Measurements from ENCODE around the gene RASSF3.
"Not testable (repeated sequence)": the region's sequence is repeated elsewhere in the genome, so short reads cannot be mapped to it uniquely, and the experiment has no call there.

Gene RASSF3

GRCh38 chr12:64634508-64635092 lies 24.3 kb downstream of the RASSF3 start:
- FAIRE-seq: no peak

DNA sequence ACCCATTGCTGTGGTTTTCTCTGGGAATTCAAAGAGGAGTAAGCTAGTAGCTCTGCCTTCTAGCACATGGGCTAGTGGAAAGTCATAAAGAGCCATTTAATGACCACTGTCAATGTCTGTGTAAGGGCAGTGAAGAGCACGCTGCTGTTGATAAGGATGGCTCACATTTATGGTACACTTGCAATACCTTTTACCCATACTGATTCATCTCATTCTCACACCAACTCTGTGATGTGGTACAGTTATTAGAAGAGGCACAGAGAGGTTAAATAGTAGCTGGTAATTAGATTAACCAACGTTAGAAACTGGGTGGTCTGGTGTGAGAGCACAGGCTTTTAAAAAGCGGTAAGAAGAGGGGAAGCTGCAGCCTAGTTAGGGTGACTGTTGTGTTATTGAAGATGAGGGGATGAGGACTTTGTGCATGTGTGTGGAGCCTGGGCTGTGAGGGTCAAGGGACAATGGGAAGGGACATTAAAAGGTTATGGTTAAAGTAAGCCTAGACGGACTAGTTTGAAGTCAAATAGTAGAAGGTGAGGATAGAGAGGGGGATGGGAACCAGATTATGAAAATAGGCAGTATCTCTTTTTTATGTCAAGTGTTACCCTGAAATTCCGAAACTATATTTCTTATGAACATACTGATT lies 25.2 kb downstream of the RASSF3 start:
- FAIRE-seq: no peak

GRCh38 chr12:64636856-64637255 lies 26.6 kb downstream of the RASSF3 start:
- peak; percentile 53 for FAIRE-seq

- no peak for FAIRE-seq
Measured at GRCh38 chr12:64639466-64639865, 29.2 kb downstream of the RASSF3 start.

- no peak for FAIRE-seq
Measured at GRCh38 chr12:64646318-64646717, 36.0 kb downstream of the RASSF3 start.

DNA sequence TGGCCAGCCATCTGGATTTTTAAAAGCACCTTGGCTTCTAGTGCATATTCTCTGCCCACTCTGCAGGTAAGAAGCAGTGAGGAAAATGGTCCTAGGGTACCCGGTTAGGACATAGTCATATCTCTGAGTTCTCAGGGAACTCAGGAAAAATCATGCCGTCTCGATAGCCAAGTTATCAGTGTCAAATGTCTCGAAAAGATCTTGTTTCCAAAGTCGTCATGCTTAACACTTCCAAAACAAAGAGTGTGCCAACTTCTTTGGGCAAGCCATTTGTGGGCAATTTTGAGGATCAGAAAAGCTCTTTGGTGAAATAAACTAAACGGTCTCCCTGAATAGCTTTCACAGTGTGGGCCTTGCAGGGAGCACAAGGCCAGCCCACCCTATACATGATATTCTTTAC lies 39.2 kb downstream of the RASSF3 start:
- FAIRE-seq: no peak

DNA sequence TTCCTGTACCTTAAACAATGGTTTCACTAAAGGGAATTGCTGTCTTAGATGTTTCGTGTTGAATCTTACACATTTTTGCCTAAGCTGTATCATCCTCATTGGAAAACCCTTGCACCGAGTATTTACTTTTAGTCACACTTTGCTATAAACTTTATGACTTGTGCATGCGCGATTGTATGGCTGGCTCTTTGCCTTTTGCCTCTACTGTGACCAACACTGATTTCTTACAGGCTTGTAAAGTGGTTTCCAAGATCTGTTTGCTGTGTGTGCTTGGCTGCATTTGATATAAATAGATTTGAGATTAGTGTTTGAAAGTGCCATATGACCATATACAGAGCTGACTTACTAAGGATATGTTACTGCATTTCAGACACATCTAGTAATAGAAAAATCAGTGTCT lies 40.5 kb downstream of the RASSF3 start:
- no peak for FAIRE-seq

- no peak for FAIRE-seq
Measured at GRCh38 chr12:64652346-64652745, 42.1 kb downstream of the RASSF3 start.

- FAIRE-seq: no peak
Measured at GRCh38 chr12:64653123-64653522, 42.8 kb downstream of the RASSF3 start.

- FAIRE-seq: not testable (repeated sequence)
Measured at GRCh38 chr12:64653907-64654306, 43.6 kb downstream of the RASSF3 start.

GRCh38 chr12:64655141-64655540 lies 44.8 kb downstream of the RASSF3 start:
- FAIRE-seq: no peak

- FAIRE-seq: no peak
Measured at GRCh38 chr12:64656429-64656828, 46.1 kb downstream of the RASSF3 start.

DNA sequence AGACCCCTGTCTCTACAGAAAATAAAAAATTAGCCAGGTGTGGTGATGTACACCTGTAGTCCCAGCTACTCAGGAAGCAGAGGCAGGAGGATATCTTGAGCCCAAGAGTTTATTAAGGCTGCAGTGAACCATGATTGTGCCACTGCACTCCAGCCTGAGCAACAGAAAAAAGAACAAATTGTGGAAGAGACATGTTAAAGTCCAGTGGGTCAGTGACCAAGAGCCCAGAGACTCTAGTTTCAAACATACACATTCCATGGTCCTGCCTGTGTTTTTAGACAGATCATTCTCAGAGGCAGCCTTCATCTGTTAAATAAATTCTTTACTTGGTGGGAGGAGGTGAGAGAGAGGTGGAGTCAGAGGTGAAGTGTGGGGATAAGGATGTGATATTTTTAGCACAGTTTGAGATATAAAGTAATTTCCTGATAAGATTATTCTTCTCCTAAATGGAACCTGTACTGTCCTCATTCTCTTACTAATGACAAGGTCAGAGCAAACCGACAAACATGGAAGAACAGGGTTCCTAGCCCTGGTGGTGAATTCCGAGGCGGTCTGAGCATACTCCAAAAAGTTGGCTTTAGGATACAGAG lies 48.7 kb downstream of the RASSF3 start:
- no peak for FAIRE-seq

DNA sequence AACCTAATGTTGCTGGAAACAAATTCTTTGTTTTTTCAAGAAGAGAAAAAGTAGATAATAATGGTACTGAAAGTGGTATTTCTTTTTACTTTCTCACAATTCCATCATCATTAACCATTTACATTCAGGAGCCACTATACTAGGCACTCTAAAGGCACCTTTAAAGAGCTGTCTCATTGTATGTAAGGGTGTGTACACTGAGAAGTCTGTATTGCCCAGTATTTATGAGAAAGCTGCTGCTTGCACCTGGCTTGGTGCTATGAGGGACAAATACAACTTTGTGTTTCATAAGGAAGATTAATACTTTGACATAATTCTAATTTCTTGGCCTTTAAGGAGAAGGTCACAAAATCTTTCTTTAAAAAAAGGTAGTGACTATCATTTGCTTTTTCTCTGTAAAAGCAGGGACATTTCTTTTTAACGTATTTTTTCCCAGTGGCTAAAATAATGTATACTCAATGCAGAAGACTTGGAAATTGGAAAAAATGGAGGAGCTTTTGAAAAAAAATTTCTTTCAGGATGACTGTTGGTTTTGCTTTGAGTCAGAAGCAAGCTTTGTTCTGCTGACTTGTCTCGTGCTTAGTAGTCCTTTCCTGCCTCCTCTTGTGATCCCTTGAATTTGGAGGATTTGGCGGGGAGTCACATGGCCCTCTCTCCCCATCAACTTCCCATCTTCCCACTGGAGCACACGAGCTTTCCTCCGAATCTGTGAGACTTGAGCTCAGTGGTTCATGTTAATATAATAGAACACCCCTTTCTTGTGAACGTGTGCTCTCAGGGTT lies 50.1 kb downstream of the RASSF3 start:
- FAIRE-seq: no peak

DNA sequence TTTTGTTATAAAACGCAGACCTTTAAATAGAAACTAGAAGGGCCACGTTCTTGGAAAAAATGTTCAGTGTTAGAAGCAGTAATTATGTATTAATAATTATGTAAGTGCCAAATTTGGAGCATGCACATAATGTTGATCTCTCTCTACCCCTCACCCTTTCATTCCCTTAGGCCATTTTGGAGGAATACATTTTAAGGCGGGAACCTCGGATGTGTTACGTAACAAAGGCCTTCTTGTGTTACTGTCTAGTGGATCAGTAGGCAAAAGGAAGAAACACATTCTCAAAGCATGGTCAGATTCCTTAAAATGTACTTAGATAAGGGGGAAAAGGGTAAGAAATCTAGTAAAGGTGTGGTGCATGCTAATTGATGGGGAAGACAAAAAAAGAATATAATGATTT lies 52.7 kb downstream of the RASSF3 start:
- FAIRE-seq: no peak

- FAIRE-seq: no peak
Measured at GRCh38 chr12:64665514-64665913, 55.2 kb downstream of the RASSF3 start.

GRCh38 chr12:64666054-64666914 lies 56.0 kb downstream of the RASSF3 start:
- no peak for FAIRE-seq

GRCh38 chr12:64667793-64668192 lies 57.5 kb downstream of the RASSF3 start:
- FAIRE-seq: no peak

DNA sequence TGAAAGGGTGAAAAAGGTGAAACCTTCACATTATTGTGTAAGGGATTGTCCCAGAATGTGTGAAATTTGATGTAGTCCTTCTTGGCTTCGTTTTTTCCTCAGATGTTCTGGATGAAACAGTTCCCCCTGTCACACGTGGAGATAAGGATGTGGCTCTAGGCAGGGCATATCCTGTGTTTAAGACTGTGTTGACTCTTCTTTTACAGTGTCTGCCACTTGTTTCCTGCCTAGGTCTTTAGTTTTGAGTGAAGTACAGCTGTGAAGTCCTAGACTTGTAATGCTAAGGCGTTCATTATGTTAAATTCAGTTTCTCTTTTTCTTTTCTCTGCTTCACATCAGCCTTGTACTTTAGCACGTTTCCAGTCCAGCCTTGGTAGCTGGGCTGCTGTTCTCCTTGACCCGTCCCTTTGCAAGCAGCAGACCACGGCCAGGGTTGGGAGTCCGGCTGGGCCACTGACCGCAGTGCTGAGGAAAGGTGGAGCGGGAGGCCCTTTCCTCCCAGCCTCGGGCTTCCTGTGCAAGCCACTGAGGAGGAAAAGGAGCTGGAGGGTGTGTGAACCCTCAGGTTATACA lies 59.1 kb downstream of the RASSF3 start:
- FAIRE-seq: no peak

- no peak for FAIRE-seq
Measured at GRCh38 chr12:64670019-64670418, 59.7 kb downstream of the RASSF3 start.

- no peak for FAIRE-seq
Measured at GRCh38 chr12:64670919-64671639, 60.8 kb downstream of the RASSF3 start.

DNA sequence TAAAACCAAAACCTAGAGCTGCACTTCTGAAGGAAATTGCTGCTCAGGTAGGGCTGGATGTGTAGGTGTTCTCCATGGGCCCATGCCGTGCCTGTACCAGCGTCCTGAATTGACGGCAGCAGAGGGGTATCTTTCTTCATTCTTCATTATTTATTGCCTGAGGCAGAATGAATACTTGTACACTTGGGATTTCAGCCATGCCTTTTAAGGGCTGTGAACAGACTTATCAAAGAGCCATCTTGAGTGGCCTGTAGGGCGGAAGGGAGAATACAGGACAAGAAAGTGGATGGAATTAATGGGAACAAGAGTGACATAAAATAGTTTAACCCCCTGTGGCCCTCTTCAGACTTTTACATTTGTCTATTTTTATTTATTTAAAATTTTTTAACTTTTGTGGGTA lies 61.4 kb downstream of the RASSF3 start:
- no peak for FAIRE-seq

All from colon (tissue), 2 donors.